Astrocyte (in vitro differentiated cells and primary cell): ENCODE results near the gene SSU72. TPM values are rescaled to one million over a fixed set of nuclear protein-coding genes. Genes with fewer than 3 reads are reported as not detected.

Experiments used
- DNase-seq: peaks from one replicate; pipeline ENCODE4 v3.0.0-alpha.2; 2010; ENCODE audit warnings: low read depth
- FAIRE-seq: peaks from 2 replicates; lab custom pipeline; 2011; peaks lifted over from hg19 to GRCh38; lab: Jason Lieb, UNC
- H2AFZ ChIP-seq: 2 replicates; pipeline ENCODE4 v1.6.0; 2012; ENCODE audit warnings: low read depth, low read length, inconsistent platforms
- H3K27ac ChIP-seq: 2 replicates; pipeline ENCODE4 v1.5.1; 2011; ENCODE audit warnings: low read depth, low read length, inconsistent platforms
- H3K27me3 ChIP-seq: 2 replicates; pipeline ENCODE4 v1.6.0; 2011; ENCODE audit warnings: low read length, inconsistent platforms; ENCODE audit not compliant: insufficient read depth
- H3K36me3 ChIP-seq: 2 replicates; pipeline ENCODE4 v1.5.1; 2011; ENCODE audit warnings: low read length, inconsistent platforms; ENCODE audit not compliant: insufficient read depth
- H3K4me1 ChIP-seq: 2 replicates; pipeline ENCODE4 v1.5.1; 2011; ENCODE audit warnings: low read length, inconsistent platforms; ENCODE audit not compliant: insufficient read depth
- H3K4me2 ChIP-seq: 2 replicates; pipeline ENCODE4 v1.6.0; 2012; ENCODE audit warnings: low read length, inconsistent platforms
- H3K4me3 ChIP-seq: 2 replicates; pipeline ENCODE4 v1.5.1; 2011; ENCODE audit warnings: low read depth, mild to moderate bottlenecking, low read length, inconsistent platforms; ENCODE audit not compliant: insufficient read depth
- H3K79me2 ChIP-seq: 2 replicates; pipeline ENCODE4 v1.6.0; 2012; ENCODE audit warnings: mild to moderate bottlenecking, low read length, inconsistent platforms; ENCODE audit not compliant: insufficient read depth
- H3K9ac ChIP-seq: 2 replicates; pipeline ENCODE4 v1.6.0; 2012; ENCODE audit warnings: mild to moderate bottlenecking, low read length, inconsistent platforms
- H3K9me3 ChIP-seq: 2 replicates; pipeline ENCODE4 v1.5.1; 2012; ENCODE audit warnings: low read depth, mild to moderate bottlenecking, low read length, inconsistent platforms; ENCODE audit not compliant: insufficient read depth
- H4K20me1 ChIP-seq: 2 replicates; pipeline ENCODE4 v1.6.0; 2012; ENCODE audit warnings: low read length, inconsistent platforms; ENCODE audit not compliant: insufficient read depth
- H3K27ac Mint-ChIP-seq: one replicate; pipeline ENCODE4 v1.8.0; 2021; ENCODE audit warnings: mild to moderate bottlenecking, mixed read lengths; ENCODE audit not compliant: unreplicated experiment
- H3K27me3 Mint-ChIP-seq: one replicate; pipeline ENCODE4 v1.8.0; 2021; ENCODE audit warnings: low read depth, mixed read lengths; ENCODE audit not compliant: unreplicated experiment
- H3K36me3 Mint-ChIP-seq: one replicate; pipeline ENCODE4 v1.8.0; 2021; ENCODE audit warnings: low read depth, mixed read lengths; ENCODE audit not compliant: unreplicated experiment
- H3K4me1 Mint-ChIP-seq: one replicate; pipeline ENCODE4 v1.8.0; 2021; ENCODE audit warnings: low read depth, mixed read lengths; ENCODE audit not compliant: unreplicated experiment
- H3K4me3 Mint-ChIP-seq: one replicate; pipeline ENCODE4 v1.8.0; 2021; ENCODE audit warnings: mild to moderate bottlenecking, moderate library complexity, mixed read lengths; ENCODE audit not compliant: unreplicated experiment
- H3K9me3 Mint-ChIP-seq: one replicate; pipeline ENCODE4 v1.8.0; 2021; ENCODE audit warnings: mild to moderate bottlenecking, mixed read lengths; ENCODE audit not compliant: unreplicated experiment
- EZH2 ChIP-seq: IDR thresholded peaks from 2 replicates; pipeline ENCODE4 v1.6.1; 2012; ENCODE audit warnings: mild to moderate bottlenecking, low read length, inconsistent platforms; ENCODE audit not compliant: insufficient read depth
- total RNA-seq: library from RNA; stranded (reverse); gene quantifications from 2 replicates; pipeline ENCODE4 v1.2.1, GENCODE V29; 2021
- TF ChIP-seq, protein P1 (sequence below): IDR thresholded peaks from 2 replicates; pipeline ENCODE4 v1.5.1; 2011; ENCODE audit warnings: low read depth, mild to moderate bottlenecking, inconsistent platforms, low read length, moderate library complexity; ENCODE audit not compliant: insufficient read depth

Gene SSU72
- total RNA-seq, 1 donor from 2014 or later: 145 TPM

DNA sequence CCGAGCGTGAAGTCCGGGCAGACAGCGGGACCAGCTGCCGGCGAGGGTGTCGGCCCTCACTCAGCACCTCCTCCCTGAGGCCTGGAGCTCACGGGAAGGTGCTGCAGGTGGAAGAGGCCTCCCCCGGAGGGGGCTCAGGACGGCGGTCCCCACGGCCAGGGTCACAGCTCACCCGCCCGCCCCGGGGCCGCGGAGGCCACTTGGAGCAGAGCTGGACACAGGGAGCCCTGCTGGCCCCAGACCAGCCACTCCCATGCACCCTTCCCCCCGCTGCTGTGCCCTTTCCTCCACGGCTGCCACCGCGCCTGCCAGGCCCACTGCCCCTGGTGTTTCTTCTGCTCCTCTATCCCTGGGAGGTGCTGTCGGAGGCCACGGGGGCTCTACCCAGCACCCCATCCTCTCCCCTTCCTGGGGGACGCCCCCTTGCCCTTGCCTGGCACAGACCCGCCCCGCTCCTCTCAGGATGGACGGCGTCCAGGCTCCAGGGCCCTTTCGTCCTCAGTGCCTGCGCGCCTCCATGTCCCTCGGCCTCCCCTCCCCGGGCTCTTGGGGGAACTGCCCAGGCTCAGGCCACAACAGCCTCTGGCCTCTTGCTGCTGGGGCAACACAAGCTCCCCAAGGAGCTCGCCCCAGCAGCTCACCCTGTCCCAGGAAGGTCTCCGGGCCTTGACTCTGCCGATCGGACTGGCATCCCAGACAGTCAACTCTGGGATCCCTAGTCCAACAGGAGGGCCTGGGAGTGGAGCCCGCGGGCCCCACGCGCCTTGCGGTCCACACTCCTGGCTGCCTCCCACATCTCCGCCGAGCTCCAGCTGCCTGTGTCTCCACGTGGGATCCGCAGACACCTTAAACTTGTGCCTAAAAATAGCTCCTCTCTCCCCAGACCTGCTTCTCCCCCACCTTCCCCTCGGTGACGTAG, 38.4 kb downstream of the SSU72 start:
- Mint-ChIP-seq H3K4me1 (peaks cover 4% of the 10 kb centered on the region), H3K27me3 (no peaks in the 10 kb centered on the region), H3K36me3 (peaks cover 8% of the 10 kb centered on the region), H3K9me3 (peaks cover 5% of the 10 kb centered on the region), H3K27ac (no peak overlapping the region), H3K4me3 (no peak overlapping the region)
- Histone ChIP-seq H3K9me3 (peaks cover 4% of the 10 kb centered on the region), H2AFZ (no peak overlapping the region), H3K27ac (no peak overlapping the region), H3K4me1 (peaks cover 13% of the 10 kb centered on the region), H3K9ac (no peak overlapping the region), H4K20me1 (peaks cover 33% of the 10 kb centered on the region), H3K79me2 (peaks cover 35% of the 10 kb centered on the region), H3K4me2 (no peak overlapping the region), H3K4me3 (no peak overlapping the region), H3K36me3 (peaks cover 8% of the 10 kb centered on the region), H3K27me3 (no peaks in the 10 kb centered on the region)
- FAIRE-seq (no peak), DNase-seq (no peak)
- TF ChIP-seq, protein P1, sequence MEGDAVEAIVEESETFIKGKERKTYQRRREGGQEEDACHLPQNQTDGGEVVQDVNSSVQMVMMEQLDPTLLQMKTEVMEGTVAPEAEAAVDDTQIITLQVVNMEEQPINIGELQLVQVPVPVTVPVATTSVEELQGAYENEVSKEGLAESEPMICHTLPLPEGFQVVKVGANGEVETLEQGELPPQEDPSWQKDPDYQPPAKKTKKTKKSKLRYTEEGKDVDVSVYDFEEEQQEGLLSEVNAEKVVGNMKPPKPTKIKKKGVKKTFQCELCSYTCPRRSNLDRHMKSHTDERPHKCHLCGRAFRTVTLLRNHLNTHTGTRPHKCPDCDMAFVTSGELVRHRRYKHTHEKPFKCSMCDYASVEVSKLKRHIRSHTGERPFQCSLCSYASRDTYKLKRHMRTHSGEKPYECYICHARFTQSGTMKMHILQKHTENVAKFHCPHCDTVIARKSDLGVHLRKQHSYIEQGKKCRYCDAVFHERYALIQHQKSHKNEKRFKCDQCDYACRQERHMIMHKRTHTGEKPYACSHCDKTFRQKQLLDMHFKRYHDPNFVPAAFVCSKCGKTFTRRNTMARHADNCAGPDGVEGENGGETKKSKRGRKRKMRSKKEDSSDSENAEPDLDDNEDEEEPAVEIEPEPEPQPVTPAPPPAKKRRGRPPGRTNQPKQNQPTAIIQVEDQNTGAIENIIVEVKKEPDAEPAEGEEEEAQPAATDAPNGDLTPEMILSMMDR: no peak

DNA sequence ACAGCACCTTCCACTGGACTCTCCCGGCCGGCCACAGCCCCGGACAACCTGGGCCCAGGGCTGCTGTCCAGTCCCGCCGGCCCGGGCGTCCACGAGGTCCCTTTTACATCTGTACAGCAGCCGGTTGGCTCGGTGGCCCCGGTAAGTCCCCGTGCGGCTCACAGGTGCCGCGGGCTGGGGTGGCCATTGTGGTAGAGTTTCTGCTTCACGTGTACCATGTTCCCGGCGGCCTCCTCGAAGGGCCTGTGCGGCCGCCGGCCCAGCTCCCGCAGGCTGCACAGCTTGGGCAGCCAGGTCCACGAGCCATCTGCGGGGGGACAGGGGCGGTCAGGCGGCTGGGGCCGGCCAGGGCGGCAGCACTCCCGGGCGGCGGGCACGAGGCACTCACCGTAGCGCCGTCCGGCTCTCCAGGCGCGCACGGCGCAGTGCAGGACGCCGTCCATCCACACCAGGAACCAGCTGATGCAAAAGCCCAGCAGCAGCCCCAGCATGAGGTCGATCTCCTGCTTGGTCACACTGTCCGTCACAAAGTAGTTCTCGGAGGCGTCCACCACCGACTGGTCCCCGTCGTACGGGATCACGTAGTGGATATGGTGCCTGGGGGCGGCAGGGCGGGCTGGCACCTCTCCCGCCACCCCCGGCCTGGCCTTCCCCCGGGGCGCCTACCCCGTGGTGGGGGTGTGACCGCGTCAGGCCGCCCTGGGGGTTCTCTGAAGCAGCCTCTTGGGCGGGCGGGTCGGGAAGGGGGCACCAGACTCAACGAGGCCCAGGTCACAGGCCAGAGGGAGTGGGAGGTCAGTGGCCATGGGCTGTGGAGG, 39.3 kb downstream of the SSU72 start:
- peaks cover 12% of the 10 kb centered on the region for H3K36me3 Mint-ChIP-seq
- H4K20me1 ChIP-seq: peaks cover 33% of the 10 kb centered on the region
- no peak overlapping the region for H3K27ac Mint-ChIP-seq
- H3K9me3 Mint-ChIP-seq: peaks cover 8% of the 10 kb centered on the region
- H3K4me1 Mint-ChIP-seq: peaks cover 4% of the 10 kb centered on the region
- H3K9me3 ChIP-seq: peaks cover 4% of the 10 kb centered on the region
- no peak overlapping the region for H3K4me2 ChIP-seq
- TF ChIP-seq EZH2: no peak
- TF ChIP-seq, protein P1: no peak
- H3K4me3 ChIP-seq: no peak overlapping the region
- no peak for DNase-seq
- H3K27me3 Mint-ChIP-seq: no peaks in the 10 kb centered on the region
- peaks cover 8% of the 10 kb centered on the region for H3K4me1 ChIP-seq
- H2AFZ ChIP-seq: no peak overlapping the region
- H3K27ac ChIP-seq: no peak overlapping the region
- no peak overlapping the region for H3K9ac ChIP-seq
- no peak overlapping the region for H3K4me3 Mint-ChIP-seq
- H3K79me2 ChIP-seq: peaks cover 35% of the 10 kb centered on the region
- H3K27me3 ChIP-seq: no peaks in the 10 kb centered on the region
- no peak for FAIRE-seq
- H3K36me3 ChIP-seq: peaks cover 8% of the 10 kb centered on the region
